Lower leg skin (tissue), 4 donors: ENCODE data around the gene OLIG2. TPM values are rescaled to one million over a fixed set of nuclear protein-coding genes. Genes with fewer than 3 reads are reported as not detected.

Experiments
- DNase-seq, 2 donors: peaks; one replicate each; pipeline ENCODE4 v3.0.0-alpha.2; 2019; ENCODE audit warnings: low spot score in 2 of 2
- H3K4me3 ChIP-seq: fragments of 200-600 bp; sonication (generic); 2 replicates; pipeline ENCODE4 v1.5.1; 2017; ENCODE audit warnings: mild to moderate bottlenecking, low read depth; ENCODE audit not compliant: poor library complexity, severe bottlenecking
- POLR2A ChIP-seq, 2 donors: fragments of 450-650 bp; IDR thresholded peaks; one replicate each; pipeline ENCODE4 v1.6.1; 2016 to 2017; ENCODE audit warnings: antibody characterized with exemption in 2 of 2, mild to moderate bottlenecking in 1 of 2, moderate library complexity in 1 of 2
- WGBS, 2 donors: methylation state at CpG; one replicate each; pipeline ENCODE4 v1.1.5; 2018; 5-methylcytosine and 5-hydroxymethylcytosine counted together
- intact Hi-C: fragments of 100-400 bp; cut with DNase I; formaldehyde crosslinking; loops from one replicate; pipeline ENCODE4 v1.15.0; 2023; ENCODE audit warnings: low total_unique reads
- total RNA-seq, 4 donors: library from RNA; depleted of rRNA; stranded (reverse); fragments of >200 nt; gene quantifications; one replicate each; pipeline ENCODE4 v1.1.0, GENCODE V29; 2016
- TF ChIP-seq, protein P1 (sequence below), 3 donors: fragments of 450-650 bp; IDR thresholded peaks; one replicate each; pipeline ENCODE4 v1.5.1; 2016; ENCODE audit warnings: antibody characterized with exemption in 3 of 3, mild to moderate bottlenecking in 3 of 3, moderate library complexity in 2 of 3

The OLIG2 gene
- total RNA-seq: not detected

DNA sequence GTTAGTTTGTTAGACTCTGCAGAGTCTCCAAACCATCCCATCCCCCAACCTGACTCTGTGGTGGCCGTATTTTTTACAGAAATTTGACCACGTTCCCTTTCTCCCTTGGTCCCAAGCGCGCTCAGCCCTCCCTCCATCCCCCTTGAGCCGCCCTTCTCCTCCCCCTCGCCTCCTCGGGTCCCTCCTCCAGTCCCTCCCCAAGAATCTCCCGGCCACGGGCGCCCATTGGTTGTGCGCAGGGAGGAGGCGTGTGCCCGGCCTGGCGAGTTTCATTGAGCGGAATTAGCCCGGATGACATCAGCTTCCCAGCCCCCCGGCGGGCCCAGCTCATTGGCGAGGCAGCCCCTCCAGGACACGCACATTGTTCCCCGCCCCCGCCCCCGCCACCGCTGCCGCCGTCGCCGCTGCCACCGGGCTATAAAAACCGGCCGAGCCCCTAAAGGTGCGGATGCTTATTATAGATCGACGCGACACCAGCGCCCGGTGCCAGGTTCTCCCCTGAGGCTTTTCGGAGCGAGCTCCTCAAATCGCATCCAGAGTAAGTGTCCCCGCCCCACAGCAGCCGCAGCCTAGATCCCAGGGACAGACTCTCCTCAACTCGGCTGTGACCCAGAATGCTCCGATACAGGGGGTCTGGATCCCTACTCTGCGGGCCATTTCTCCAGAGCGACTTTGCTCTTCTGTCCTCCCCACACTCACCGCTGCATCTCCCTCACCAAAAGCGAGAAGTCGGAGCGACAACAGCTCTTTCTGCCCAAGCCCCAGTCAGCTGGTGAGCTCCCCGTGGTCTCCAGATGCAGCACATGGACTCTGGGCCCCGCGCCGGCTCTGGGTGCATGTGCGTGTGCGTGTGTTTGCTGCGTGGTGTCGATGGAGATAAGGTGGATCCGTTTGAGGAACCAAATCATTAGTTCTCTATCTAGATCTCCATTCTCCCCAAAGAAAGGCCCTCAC lies at the start of gene OLIG2:
OLIG2 (plus strand) TSS at position 447 of the 954 bp plus-strand sequence. CDS start 928 bp downstream, outside the sequence.
- intact Hi-C loops: no loop called here
- TF ChIP-seq, protein P1, sequence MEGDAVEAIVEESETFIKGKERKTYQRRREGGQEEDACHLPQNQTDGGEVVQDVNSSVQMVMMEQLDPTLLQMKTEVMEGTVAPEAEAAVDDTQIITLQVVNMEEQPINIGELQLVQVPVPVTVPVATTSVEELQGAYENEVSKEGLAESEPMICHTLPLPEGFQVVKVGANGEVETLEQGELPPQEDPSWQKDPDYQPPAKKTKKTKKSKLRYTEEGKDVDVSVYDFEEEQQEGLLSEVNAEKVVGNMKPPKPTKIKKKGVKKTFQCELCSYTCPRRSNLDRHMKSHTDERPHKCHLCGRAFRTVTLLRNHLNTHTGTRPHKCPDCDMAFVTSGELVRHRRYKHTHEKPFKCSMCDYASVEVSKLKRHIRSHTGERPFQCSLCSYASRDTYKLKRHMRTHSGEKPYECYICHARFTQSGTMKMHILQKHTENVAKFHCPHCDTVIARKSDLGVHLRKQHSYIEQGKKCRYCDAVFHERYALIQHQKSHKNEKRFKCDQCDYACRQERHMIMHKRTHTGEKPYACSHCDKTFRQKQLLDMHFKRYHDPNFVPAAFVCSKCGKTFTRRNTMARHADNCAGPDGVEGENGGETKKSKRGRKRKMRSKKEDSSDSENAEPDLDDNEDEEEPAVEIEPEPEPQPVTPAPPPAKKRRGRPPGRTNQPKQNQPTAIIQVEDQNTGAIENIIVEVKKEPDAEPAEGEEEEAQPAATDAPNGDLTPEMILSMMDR (IDR thresholded peaks at IDR 0.05): no peak
- TF ChIP-seq POLR2A (IDR thresholded peaks at IDR 0.05): no peak
- peak in 1 of 2 donors; percentile 82 for DNase-seq
- 3 to 4% methylated on average over 29 to 38 of the region's 59 CpGs for WGBS, 2 donors
- no peak within 1 kb of the TSS for H3K4me3 ChIP-seq

GRCh38 chr21:32976791-32977190 lies 48.9 kb upstream of the OLIG2 start:
- DNase-seq: no peak
- no peak overlapping the region for H3K4me3 ChIP-seq
- 56 to 69% methylated on average over 3 of the region's 3 CpGs for WGBS, 2 donors
- TF ChIP-seq, protein P1 (IDR thresholded peaks at IDR 0.05): no peak
- no peak for TF ChIP-seq POLR2A (IDR thresholded peaks at IDR 0.05)
- intact Hi-C loops: no loop called here

DNA sequence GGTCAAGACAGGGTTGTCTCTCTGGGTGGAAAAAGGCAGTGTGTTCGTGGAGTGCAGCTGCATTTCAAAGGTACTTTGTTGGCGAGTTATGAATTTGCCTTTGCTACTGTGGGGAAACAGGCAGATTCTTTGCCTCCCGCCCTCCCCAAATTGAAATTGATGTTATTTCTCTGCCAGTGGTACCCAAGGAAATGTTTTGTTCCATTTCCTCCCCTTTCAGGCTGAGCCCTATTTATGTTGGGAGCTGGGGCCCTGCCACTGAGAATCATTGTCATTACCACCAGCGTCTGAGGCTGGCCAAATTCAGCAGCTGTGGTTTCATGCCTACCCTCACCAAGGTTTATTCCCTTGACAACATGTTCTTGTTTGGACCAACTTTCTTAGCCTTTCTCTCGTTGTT lies 48.5 kb upstream of the OLIG2 start:
- no peak overlapping the region for H3K4me3 ChIP-seq
- WGBS, 2 donors: 68 to 72% methylated on average over 5 of the region's 5 CpGs
- intact Hi-C loops: no loop called here
- no peak for DNase-seq
- TF ChIP-seq, protein P1 (IDR thresholded peaks at IDR 0.05): no peak
- TF ChIP-seq POLR2A (IDR thresholded peaks at IDR 0.05): no peak

- no peak for DNase-seq
- H3K4me3 ChIP-seq: no peak overlapping the region
- WGBS, 2 donors: 68 to 71% methylated on average over 38 of the region's 39 CpGs
- intact Hi-C loops: no loop called here
- TF ChIP-seq POLR2A (IDR thresholded peaks at IDR 0.05): no peak
- TF ChIP-seq, protein P1 (IDR thresholded peaks at IDR 0.05): no peak
Measured at GRCh38 chr21:32978331-32979270, 47.1 kb upstream of the OLIG2 start.

DNA sequence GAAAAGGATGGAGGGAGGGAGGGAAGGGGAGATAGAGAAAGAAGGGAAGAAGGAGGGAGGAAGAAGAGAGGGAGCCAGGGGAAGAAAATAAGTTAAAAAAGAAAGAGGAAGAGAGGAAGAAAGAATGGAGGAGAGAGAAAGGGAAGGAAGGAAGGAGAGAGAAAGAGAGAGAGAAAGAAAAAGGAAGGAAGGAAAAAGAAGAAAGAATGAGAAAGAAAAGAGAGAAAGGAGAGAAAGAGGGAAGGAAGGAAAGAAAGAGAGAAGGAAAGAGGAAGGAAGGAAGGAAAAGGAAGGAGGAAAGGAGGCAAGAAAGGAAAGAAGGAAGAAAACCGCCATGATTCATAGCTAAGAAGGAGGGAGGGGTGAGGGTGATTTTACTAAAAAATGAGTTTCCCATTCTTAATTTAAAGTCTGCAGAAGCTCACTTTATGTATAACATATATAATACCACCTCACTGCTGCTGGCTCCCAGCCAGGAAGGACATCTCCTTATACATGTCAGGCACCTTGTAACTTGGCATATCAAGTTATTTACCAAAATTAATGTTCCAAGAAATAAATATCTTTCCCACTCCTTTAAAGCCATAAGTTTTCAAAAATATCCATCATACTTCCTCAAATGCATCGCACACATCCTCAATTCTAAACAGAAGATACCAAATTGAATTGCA lies 46.0 kb upstream of the OLIG2 start:
- intact Hi-C loops: no loop called here
- 73 to 74% methylated on average over 2 of the region's 2 CpGs for WGBS, 2 donors
- H3K4me3 ChIP-seq: no peak overlapping the region
- DNase-seq: no peak
- TF ChIP-seq POLR2A (IDR thresholded peaks at IDR 0.05): no peak
- TF ChIP-seq, protein P1 (IDR thresholded peaks at IDR 0.05): no peak
